HL-60/S4 treated with phorbol 12-myristate 13-acetate at 8.2 ng/mL for 4 days and 3 days (cell line): ENCODE data around the gene RBP7.
"Not testable (repeated sequence)": the region's sequence is repeated elsewhere in the genome, so short reads cannot be mapped to it uniquely, and the experiment has no call there.

Experiments
- in situ Hi-C: fragments of 300-500 bp; cut with MboI; formaldehyde crosslinking; loops from 2 replicates; pipeline ENCODE4 v1.15.0; 2022; ENCODE audit warnings: low sequenced_read_pairs

RBP7 gene

DNA sequence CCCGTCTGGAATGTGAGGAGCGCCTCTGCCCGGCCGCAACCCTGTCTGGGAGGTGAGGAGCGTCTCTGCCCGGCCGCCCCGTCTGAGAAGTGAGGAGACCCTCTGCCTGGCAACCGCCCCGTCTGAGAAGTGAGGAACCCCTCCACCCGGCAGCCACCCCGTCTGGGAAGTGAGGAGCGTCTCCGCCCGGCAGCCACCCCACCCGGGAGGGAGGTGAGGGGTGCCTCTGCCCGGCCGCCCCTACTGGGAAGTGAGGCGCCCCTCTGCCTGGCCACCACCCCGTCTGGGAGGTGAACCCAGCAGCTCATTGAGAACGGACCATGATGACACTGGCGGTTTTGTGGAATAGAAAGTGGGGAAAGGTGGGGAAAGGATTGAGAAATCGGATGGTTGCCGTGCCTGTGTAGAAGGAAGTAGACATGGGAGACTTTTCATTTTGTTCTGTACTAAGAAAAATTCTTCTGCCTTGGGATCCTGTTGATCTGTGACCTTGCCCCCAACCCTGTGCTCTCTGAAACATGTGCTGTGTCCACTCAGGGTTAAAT lies 32.0 kb downstream of the RBP7 start:
- in situ Hi-C loops, result not testable (repeated sequence)

DNA sequence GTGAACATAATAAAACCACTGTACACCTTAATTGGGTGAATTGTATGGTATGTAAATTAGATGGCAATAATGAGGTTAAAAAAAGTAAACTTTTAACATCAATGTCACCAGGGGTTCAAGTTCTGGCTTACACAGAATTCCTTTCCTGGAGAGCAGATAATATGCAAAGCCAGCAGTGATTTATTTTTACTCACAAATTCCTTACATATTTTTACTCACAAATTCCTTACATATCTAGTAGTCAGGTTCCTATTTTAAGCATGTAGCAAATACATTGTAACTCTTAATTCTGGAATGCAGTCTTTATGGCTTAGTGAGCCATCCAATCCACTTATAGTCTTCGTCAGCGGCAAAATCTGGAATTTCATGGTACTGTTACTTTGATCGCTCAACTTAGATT lies 34.4 kb downstream of the RBP7 start:
- in situ Hi-C loops, result no loop called here

DNA sequence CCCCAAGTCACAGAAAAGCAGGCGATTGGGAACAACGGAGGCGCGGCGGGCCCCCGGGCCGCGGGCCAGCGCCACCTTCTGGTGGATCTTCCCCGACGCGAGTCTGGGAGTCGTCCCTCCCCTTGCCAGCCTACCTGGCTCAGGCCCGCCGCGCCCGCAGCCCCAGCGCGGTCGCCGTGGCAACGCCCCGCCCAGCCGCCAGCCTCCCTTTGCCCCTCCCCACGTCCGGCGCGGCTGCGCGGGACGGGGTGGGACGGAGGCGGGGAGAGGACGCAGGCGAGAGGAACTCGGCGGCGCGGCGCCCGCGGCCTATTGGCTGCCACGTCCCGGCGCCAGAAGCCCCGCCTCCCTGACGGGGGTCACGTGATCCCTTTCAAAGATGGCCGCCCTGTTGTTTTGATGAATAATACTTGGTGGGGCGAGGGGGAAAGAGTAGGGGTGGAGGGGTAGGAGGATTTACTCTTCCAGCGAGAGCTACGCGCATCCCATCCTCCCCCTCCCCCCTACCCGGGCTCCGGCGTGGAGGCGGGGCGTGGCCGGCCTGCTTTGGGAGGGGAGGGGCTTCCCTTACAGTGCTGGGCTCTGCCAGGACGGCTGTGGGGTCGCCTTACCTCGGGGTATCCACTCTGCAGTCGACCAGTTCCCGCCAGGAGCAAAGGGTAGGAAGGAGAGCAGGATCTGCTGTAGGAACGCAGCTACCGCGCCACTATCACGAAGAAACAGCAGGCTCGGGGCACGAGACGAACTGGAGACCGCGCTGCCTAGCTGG lies 35.7 kb downstream of the RBP7 start, which contains the start of gene UBE4B:
TSS of gene UBE4B (plus strand) at position 369 of the 769 bp plus-strand sequence. CDS start 713 bp downstream, outside the sequence.
- in situ Hi-C loops, result no loop called here

DNA sequence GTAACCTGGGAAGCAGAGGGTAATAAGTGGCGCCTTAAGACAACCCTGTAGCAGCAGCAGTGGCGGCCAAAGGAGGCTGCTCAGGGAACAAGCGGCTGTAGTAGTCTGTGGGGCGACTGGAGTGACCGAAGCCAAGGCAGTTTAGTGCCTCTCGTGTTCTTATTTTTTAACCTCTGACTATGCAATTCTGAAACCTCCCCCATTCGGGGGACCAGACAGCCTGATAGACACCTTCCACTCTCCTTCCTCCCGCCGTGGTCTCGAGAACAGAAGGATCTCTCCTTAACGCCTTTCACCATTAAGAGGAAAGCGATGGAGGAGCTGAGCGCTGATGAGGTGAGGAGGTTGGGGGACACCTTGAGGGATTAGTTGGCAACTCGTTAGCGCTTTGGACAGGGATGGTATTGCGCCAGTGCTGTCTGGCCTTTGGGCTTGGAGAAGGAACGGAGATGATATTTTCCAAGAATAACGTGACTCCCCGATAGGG lies 36.4 kb downstream of the RBP7 start:
- in situ Hi-C loops, result no loop called here

DNA sequence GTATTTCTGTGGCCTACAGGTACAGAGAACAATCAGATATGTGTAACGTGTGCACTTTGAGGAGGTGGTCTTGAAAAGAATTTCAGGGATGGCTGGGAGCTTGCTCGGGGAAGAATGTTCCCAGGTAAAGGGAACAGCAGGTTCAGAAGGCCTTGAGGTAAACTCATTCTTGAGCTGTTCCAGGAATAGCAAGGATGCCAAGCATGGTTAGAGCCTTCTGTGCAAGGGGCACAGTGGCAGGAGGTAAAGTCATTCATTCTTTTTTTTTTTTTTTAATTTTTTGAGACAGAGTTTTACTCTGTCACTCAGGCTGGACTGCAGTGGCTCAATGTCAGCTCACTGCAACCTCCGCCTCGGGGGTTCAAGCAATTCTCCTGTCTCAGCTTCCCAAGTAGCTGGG lies 45.7 kb downstream of the RBP7 start:
- in situ Hi-C loops, result no loop called here

DNA sequence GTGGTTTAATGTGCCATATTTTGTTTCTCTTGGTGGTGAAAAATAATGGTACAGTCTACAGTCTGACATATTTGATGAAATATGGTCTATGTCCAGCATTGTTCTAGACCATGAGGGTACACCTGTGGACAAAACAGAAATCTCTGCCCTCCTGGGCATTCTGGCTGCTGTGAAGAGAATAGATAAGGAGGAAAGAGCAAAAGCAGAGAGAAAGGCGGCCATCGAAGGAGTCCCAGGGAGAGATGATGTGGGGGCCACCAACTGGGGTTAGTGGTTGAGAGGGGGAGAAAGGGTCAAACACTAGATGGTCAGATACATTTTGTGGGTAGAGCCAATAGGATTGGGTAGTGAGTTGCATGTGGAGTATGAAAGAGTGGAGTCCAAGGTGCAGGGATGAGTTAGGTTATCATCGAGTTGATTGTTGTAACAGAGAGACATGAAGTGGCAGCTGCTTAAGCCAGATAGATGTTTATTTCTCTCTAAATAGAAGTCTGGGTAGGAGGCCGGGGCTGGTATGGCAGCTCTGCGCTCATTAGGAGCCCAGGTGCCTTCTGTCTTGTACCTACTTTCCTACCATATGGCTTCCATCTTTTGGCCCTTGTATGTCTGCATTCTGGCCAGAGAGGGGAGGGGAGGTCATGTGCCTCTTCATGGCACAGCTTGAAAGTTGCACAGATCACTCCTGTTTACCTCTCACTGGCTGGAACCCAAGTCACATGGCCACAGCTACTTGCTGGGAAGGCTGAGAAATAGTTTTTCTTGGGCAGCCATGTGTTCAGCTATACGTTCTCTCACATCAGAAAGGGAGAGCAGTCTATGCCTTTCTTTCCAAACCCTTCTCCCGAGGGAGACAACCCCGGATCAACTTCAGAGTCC lies 48.7 kb downstream of the RBP7 start:
- in situ Hi-C loops, result no loop called here

DNA sequence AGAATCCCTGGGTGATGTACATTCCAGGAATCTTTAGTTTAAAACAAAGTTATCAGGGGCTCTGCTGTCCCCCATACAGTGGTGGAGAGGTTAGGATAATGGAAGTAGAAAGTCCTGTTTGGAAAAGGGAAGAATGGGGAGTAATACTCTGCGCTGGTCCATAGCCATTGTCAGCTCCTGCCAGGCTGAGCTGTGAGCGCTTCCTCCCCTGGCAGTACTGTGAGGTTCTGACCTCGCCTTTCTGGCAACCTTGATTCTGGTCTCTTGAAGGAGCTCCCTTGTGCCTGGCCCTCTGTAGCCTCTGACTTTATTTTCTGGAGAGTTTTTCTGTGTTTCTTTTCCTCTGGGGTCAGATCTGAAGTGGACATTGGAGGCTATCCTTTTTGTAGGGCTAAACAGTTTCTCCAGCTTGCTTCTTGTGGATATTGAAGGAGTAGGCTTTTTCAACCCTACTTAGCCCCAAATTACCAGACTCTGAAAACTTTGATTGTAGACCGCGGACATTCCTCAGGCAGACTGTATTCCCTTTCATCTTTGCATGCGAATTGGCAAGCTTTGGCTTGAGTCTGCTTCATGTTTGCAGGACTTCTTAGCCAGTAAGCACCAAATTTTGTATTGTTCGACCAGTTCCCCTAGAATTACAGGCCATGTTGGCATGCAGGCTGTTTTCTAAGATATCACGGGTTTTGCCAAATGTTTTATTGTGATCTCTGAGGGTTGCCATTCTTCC lies 49.5 kb downstream of the RBP7 start:
- in situ Hi-C loops, result no loop called here

DNA sequence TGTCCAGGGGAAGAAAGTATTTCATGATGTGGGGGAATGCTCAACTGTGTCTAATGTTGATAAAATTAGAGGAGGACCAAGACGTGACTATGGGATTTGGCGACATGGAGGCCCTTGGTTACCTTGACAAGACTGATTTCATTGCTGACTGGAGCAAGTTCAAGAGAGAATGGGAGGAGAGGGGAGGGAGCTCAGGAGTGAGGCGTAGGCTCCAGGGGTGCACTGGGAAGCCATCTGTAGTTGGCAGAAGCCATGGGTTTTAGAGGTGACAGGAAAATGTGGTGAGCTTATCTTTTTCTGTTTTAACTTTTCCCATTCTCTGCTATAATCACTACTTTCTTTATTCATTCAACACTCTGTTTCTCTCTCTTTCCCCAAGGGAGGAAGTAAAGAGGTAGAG lies 51.6 kb downstream of the RBP7 start:
- in situ Hi-C loops, result no loop called here

DNA sequence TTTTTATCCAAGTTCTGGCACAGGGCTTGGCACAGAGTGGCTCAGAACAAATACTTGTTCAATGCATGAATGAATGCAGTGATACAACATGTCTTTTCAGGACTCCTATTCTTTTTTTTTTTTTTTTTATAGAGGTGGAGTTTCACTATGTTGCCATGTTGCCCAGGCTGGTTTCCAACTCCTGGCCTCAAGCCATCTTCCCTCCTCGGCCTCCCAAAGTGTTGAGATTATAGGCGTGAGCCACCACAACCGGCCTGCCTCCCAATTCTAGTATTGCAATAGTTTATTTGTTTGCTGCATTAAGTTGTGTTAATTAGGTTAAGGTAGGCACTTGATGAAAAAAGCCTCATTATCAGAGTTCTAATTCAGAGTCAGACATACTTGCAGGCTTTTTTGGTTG lies 53.6 kb downstream of the RBP7 start:
- in situ Hi-C loops, result no loop called here

DNA sequence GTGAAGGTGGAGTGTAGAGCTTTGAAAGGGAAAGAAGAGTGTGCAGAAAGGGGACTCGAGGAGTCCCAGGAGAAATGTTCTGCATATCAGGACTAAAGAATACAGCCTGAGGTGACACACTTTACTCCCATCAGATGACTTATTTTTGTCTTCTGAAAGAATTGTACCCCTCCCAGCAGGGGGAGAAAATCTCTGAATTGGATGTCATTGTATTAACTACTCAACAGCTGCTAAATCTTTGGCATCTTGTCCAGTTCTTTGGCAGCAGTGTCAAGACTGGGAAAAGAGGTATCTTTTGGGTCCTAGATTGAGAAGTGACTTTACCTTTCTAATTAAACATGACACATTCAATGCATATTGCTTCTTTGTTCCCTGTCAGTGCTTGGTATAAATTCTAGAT lies 54.6 kb downstream of the RBP7 start:
- in situ Hi-C loops, result no loop called here

DNA sequence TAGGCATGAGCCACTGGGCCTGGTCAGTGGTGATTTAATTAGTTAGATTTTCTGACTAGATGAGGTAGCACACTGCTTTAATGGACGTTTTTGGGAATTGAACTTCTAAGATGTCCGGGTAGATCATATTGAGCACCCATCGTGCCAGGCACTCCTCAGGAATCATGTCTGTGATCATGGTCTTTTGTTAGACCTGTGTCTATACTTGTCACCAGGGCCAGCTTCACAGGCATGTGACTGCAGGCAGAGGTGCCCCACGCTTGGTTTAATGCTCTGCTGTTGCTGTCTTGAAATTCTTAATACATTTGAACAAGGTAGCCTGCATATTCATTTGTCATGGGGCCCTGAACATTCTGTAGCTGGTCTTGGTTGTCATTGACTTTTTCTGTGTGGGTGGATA lies 55.3 kb downstream of the RBP7 start:
- in situ Hi-C loops, result no loop called here

DNA sequence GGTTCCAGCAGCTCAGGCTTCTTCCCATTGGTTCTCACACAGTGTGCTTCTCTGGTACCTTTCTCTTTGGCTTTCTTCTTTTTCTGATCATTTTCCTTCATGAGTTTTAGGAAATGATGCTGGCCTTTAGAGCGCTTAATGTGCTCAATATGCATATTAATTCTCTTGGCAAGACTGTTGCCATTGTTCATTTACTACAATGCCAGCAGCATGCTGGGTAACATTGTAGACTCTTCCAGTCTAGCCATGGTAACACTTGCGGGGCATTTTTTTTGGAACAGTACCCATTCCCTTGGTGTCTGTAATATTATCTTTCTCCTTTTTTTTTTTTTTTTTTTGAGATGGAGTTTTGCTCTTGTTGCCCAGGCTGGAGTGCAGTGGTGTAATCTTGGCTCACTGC lies 57.4 kb downstream of the RBP7 start:
- in situ Hi-C loops, result no loop called here

DNA sequence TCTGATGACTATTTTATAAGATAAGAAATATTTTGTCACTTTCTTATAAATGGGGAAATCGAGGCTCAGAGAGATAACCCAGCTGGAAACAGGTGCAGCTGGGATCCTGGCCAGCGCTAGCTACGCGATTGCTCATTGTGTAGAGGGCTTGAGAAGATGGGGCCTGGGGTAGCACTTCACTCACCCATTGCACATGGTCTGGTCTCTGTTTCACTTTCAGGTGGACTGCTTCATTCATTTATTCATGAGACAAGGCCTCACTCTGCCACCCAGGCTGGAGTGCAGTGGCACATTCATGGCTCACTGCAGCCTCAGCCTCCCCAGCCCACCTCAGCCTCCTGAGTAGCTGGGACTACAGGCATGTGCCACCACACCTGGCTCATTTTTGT lies 59.6 kb downstream of the RBP7 start:
- in situ Hi-C loops, result no loop called here

DNA sequence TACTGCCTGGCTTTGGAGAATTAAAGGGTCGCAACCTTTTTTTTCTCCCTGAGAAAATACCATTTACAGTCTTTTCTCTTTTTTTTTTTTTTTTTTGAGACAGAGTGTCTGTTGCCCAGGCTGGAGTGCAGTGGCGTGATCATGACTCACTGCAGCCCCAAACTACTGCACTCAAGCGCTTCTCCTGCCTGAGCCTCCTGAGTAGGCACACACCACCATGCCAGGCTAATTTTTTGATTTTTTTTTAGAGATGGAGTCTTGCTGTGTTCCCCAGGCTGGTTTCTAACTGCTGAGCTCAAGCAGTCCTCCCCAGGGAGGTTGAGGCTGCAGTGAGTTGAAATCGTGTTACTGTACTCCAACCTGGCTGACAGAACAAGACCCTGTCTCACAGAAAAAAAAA lies 60.3 kb downstream of the RBP7 start:
- in situ Hi-C loops, result no loop called here

DNA sequence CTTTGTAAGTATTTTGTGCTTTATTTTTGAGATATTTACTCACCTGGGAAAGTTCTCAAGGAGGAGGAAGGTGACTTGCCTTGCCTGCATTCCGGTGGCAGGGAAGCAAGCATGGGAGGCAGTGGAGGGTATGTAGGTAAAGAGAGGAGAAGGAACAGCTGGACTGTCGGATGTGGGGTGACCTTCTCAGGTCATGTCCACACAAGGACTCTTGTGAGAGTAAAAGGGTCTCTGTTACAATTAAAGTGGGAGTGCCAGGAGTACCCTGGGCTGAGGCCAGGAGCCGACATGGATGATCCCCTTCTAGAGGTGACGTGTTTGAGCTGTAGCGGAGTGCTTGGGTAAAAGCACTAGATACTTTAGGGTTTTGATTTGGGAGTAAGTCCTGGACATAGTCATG lies 60.8 kb downstream of the RBP7 start:
- in situ Hi-C loops, result no loop called here

DNA sequence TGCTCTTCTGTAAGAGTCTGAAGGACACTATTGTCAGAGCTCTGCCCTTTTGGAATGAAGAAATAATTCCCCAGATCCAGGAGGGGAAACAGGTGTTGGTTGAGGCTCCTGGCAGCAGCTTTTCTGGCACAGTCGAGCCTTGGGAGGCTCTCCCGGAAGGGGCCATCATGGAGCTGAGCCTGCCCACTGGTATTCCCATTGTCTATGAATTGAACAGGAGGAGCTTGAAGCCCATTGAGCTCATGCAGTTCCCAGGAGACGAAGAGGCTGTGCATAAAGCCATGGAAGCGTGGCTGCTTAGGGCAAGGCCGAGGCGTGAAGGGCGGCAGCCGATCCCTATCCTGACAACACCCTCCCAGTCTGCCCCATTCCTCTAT lies 62.3 kb downstream of the RBP7 start:
- in situ Hi-C loops, result no loop called here

DNA sequence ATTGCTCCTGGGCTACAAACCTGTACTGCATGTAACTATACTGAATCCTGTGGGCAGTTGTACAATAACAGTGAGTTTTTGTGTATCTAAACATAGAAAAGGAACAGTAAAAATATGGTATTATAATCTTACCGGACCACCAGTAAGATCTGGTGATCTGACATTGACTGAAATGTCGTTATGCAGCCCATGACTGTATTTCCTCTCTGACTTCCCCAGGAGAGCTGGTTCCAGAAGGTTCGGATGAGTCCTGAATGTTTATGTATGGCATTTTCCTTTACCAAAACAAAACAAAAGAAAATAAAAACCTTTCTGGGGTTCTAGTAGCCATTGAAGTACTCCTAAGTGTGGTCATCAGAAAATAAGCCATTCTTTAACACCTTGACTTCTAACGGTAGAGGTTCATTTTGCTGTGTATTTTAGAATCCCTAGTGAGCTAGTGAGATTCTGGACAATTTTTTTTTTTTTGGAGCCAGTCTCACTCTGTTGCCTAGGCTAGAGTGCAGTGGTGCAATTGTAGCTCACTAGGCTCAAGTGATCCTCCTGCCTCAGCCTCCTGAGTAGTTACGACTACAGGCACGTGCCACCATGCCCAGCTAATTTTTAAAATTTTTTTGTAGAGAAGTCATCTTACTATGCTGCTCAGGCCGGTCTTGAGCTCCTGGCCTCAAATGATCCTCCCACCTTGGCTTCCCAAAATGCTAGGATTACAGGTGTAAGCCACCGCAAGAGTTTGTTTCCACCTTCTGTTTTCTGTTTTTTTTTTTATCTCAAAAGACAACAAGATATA lies 63.5 kb downstream of the RBP7 start:
- in situ Hi-C loops, result no loop called here

DNA sequence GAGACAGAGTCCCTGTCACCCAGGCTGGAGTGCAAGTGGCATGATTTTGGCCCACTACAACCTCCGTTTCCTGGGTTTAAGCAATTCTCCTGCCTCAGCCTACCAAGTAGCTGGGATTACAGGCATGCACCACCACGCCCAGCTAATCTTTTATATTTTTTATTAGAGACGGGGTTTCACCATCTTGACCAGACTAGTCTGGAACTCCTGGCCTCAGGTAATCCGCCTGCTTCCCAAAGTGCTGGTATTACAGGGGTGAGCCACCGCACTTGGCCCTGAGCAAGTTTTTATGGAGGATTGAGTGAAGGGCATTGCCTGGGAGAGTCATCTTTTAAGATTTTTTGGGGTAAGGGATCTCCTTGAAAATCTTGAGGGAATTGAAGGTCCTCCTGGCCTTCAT lies 64.2 kb downstream of the RBP7 start:
- in situ Hi-C loops, result no loop called here

DNA sequence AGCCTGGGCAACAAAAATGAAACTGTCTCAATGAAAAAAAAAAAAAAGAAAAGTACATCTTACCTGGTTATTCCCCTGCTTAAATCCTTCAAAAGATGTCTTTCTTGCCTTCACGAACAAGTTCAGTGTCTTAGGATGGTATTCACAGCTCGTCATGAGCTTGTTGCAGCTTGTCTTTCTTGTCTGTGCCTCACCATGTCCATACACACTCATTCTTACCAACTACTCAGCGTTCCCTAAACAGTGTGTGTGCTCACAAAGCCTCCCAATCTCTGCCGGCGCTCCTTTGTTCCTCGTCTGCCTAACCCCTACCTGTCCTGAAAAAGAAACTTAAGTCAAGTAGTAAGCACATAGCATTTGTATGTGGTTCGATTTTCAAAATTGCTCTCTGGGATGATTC lies 66.8 kb downstream of the RBP7 start:
- in situ Hi-C loops, result no loop called here
